Hematopoietic multipotent progenitor cell treated with erythropoietin and hydrocortisone succinate and interleukin-3 and kit ligand, for 15 days (in vitro differentiated cells): Measurements from ENCODE around the gene AK8.
"Not testable (repeated sequence)": the region's sequence is repeated elsewhere in the genome, so short reads cannot be mapped to it uniquely, and the experiment has no call there.

Experiments
- DNase-seq: peaks from one replicate; pipeline ENCODE4 v3.0.0-alpha.2; 2015; ENCODE audit warnings: low spot score

The AK8 gene

GRCh38 chr9:132742821-132743311, 135.2 kb downstream of the AK8 start:
- no peak for DNase-seq

- no peak for DNase-seq
Observed at GRCh38 chr9:132740526-132741309, 137.4 kb downstream of the AK8 start.

- no peak for DNase-seq
Observed at GRCh38 chr9:132739710-132740310, 138.3 kb downstream of the AK8 start.

GRCh38 chr9:132733260-132733815, 144.7 kb downstream of the AK8 start:
- no peak for DNase-seq

GRCh38 chr9:132732326-132733259, 145.5 kb downstream of the AK8 start:
- DNase-seq: no peak

GRCh38 chr9:132731230-132731629, 146.9 kb downstream of the AK8 start:
- DNase-seq: no peak

GRCh38 chr9:132730054-132731033, 147.7 kb downstream of the AK8 start:
- DNase-seq: no peak

- no peak for DNase-seq
Observed at GRCh38 chr9:132729235-132729890, 148.7 kb downstream of the AK8 start.

GRCh38 chr9:132728497-132728896, 149.6 kb downstream of the AK8 start:
- DNase-seq: no peak

GRCh38 chr9:132728071-132728470, 150.0 kb downstream of the AK8 start:
- DNase-seq: no peak

GRCh38 chr9:132726576-132727130, 151.4 kb downstream of the AK8 start:
- DNase-seq: no peak

GRCh38 chr9:132725306-132725705, 152.8 kb downstream of the AK8 start:
- no peak for DNase-seq

GRCh38 chr9:132723809-132724208, 154.3 kb downstream of the AK8 start:
- DNase-seq: no peak

GRCh38 chr9:132722564-132723065, 155.5 kb downstream of the AK8 start:
- no peak for DNase-seq

- no peak for DNase-seq
Observed at GRCh38 chr9:132721661-132722060, 156.4 kb downstream of the AK8 start.

- DNase-seq: not testable (repeated sequence)
Observed at GRCh38 chr9:132718381-132718928, 159.6 kb downstream of the AK8 start.

GRCh38 chr9:132717326-132717945, 160.6 kb downstream of the AK8 start:
- no peak for DNase-seq

- DNase-seq: no peak
Observed at GRCh38 chr9:132716007-132716406, 162.1 kb downstream of the AK8 start.

GRCh38 chr9:132712753-132713152, 165.3 kb downstream of the AK8 start:
- no peak for DNase-seq
